ENCODE results near the gene ANKS6.
A peak's percentile ranks its signal among the peaks of the same experiment; 100 is the strongest.

The ANKS6 gene

GRCh38 chr9:98811051-98811650 is 14.8 kb upstream of the ANKS6 start:
- DNase-seq = no peak

GRCh38 chr9:98810102-98810842 is 13.9 kb upstream of the ANKS6 start:
- no peak for DNase-seq

GRCh38 chr9:98809311-98810101 is 13.2 kb upstream of the ANKS6 start:
- no peak for DNase-seq

GRCh38 chr9:98808875-98809274 is 12.5 kb upstream of the ANKS6 start:
- no peak for DNase-seq

DNA sequence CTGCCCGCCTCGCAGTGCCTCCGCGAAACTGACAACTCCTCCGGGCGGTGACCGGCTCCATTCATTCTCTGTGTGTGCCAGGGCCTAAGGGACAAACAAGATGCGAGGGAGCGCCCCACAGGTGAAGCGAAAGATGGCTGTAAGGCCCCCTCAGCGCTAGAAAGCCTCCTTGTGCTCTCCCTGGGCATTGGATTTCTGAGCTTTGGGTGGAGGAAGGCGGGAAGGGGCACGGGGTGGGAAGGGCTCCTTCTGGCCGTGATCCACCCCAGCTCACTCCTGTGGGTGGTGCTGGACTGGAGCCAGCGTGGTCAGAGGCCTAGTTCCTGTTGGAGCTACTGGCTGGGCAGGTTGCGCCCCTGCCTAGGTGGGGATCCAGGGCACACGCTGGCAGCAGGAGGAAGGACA is 12.1 kb upstream of the ANKS6 start:
- no peak for DNase-seq

DNA sequence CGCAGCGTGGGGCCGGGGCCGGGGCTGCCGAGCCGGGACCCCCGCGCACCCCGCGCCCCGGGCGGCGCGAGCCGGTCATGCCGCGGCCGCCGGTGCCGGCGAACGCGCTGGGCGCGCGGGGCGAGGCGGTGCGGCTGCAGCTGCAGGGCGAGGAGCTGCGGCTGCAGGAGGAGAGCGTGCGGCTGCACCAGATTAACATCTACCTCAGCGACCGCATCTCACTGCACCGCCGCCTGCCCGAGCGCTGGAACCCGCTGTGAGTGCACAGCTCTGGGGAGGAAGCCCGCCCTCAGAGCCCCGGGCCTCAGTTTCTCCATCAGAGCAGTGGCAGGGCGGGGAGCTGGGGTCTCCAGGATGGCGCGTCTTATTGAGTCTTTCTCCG is 11.4 kb upstream of the ANKS6 start:
- DNase-seq = no peak

GRCh38 chr9:98807070-98807813 is 10.9 kb upstream of the ANKS6 start, which contains the start of gene GALNT12:
Gene GALNT12, plus strand, starts transcription at chr9:98807670. Its CDS starts 29 bp downstream, at chr9:98807699.
- peak; percentile 26 to 37 for DNase-seq

- no peak for DNase-seq
Observed at GRCh38 chr9:98806394-98807035, 10.2 kb upstream of the ANKS6 start.

- DNase-seq = no peak
Observed at GRCh38 chr9:98805506-98806272, 9.3 kb upstream of the ANKS6 start.

DNA sequence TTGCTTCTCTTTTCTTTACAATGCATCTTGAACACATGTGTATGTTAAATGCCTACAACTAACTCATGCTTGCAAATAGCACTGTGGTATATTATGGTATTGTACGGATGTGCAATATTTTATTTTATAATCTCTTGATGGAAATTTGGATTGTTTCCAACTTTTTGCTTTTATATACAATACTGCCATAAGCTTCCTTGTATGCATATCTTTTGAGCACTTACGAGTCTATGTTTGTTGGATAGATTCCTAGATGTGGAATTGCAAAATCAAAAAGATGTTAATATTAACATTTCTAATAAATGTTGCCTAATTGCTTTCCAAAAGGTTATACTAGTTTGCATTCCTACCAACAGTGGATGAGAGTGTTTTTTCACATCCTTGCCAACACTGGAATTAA is 7.7 kb upstream of the ANKS6 start:
- no peak for DNase-seq

- DNase-seq = no peak
Observed at GRCh38 chr9:98801969-98802371, 5.6 kb upstream of the ANKS6 start.

DNA sequence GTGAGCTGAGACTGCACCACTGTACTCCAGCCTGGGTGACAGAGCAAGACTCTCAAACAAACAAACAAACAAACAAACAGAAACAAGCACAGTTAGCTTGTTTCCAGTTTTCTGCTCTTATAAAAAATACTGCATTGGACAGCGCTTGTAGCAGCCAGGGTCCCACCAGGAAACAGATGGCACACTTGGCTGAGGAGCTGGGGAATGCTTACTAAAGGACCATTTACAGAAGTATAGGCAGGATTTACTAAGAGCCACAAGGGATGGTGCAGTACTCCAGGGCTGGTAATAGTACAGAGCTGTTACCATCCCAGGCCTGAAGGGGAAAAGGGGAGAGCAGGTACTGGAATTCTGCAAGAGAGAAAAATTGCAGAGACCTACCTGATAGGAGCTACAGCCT is 5.2 kb upstream of the ANKS6 start:
- no peak for DNase-seq

- no peak for DNase-seq
Observed at GRCh38 chr9:98798254-98798653, 1.9 kb upstream of the ANKS6 start.

DNA sequence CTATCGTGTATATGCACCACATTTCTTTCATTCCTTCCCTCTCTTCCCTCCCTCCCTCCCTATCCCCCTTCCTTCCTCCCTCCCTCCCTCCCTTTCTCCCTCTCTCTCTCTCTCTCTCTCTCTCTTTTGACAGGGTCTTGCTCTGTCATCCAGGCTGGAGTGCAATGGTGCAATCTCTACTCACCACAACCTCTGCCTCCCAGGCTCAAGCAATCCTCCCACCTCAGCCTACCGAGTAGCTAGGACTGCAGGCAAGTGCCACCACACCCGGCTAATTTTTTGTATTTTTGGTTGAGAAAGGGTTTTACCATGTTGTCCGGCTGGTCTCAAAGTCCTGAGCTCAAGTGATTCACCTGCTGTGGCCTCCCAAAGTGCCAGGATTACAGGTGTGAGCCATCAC is 1.1 kb upstream of the ANKS6 start:
- no peak for DNase-seq

GRCh38 chr9:98795970-98796363 is 388 bp downstream of the ANKS6 start:
- DNase-seq = no peak

DNA sequence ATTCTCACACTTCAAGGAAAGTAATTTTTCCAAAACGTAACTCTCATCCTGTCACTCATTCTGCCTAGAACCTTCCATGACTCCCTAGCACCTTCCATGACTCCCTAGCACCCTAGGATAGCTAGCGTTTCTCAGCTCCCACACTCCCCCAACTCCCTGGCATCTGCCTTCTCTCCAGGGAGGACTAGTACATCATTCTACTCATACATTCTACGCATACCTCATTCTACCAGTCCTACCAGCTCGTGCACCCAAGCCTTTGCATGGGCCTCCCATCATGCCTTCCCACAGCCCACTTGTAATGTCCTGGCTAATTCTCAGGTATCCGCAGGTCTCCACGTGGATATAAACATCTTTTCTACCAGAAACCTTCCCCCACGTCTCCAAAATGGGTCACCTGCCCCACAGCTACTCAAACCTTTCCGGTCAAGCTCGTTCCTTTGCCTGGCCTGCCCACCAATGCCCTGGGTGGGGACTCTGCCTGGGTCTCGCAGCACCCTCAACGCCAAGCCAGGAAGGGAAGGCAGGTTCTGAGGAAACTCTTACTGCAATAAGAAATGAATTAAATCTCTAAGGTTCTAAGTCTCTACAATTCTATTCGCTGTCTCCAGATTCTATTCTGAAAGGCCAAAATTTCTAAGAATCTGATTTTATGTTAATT is 930 bp downstream of the ANKS6 start:
- no peak for DNase-seq

DNA sequence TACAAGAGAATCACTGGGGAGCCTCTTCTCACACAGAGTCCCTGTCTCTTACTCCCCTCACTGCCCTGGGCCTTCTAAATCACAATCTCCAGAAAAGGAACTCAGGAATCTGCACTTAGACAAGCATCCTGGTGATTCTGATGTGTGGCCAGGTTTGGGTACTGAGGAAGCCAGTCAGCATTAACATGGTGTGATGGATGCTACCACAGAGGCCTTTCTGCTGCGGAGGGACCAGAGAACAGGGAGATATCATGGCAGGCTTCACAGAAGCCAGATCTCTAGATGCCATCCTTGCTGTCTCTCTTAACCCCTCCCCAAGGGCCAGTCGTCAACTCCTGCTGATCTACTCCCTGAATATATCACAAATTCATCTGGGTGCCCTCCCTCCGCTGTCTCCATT is 1.6 kb downstream of the ANKS6 start:
- DNase-seq = no peak

DNA sequence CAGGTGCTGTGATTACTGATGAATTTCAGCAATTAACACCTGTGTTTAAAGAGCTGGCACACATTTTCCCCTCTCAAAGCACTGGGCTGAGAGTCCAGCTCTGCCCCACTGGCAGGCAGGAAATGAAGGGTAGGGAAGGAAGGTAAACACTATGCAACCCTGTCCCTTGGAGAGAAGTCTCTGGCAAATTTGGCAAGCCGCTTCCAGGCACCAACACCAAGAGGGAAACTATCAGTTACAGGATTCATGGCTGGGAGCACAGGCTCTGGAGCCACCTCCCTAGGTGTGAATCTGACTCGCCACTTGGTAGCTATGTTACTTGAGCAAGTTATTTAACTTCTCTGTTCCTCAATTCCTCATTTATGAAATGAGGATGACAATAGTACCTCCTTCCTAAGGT is 3.3 kb downstream of the ANKS6 start:
- no peak for DNase-seq

DNA sequence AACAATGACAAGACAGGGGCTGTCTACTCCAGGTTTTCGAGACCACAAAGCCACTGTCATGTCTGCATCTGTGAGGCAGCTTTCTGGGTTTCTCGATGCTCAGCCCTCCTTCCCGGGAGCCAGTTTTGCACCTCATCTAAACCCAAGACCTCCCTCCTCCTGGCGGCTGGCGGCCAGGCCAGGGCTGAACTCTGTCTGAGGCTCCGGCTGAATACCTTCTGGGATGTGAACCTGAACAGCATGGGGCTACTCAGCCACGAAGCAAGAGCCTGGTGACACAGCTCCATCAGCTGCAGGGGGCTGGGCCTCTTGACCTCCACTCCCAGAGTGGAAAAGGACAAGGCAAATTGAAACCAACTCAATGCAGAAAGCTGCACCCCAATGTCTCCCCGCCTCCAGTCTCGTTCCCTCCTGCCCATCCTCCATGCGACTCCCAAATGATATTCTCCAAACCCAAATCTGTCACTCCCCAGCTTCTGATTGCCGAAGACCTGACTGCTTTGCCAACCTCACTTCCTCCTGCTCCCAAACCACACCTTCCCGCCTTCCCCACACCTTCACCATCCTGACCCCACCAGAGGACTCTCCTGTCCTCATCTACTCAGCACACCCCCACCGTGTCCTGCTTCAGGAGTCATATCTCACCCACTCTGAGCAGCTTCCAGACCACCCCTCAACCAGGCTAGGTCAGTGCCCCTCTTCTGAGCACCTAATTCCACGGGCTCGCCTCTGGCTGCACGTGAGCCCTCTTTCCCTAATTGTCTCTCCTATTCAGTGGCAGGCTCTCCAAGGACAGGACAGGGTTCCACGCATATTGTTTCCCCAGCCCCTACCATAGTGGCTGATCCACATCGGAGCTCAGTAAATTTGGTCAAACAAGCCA is 4.5 kb downstream of the ANKS6 start:
- no peak for DNase-seq
